Activated T-helper 9 cell treated with anti-CD3 and anti-CD28 coated beads, Interleukin-2, amount 50 U/mL, for 16 hours (primary cell): Measurements from ENCODE around the gene RBM47.
"Not testable (repeated sequence)": the region's sequence is repeated elsewhere in the genome, so short reads cannot be mapped to it uniquely, and the experiment has no call there.

ENCODE experiments used
- DNase-seq: peaks from one replicate; pipeline ENCODE4 v3.0.0-alpha.2; 2020; ENCODE audit warnings: low read depth

The RBM47 gene

DNA sequence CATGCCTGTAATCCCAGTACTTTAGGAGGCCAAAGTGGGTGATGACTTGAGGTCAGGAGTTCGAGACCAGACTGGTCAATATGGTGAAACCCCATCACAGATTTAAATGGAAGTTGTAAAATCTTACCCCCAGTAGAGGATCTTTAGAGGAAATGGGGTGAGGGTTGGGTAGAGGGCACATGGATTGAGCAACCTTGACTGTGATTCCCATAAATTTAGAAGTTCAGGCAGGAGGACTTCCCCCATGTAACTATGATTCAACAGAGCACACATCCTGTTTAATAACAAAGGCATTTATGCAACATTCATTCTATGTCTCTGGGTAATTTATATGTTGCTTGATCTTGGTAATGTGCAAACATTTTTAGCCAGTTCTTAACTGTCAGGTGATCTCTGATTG lies 143.1 kb downstream of the RBM47 start:
- no peak for DNase-seq

DNA sequence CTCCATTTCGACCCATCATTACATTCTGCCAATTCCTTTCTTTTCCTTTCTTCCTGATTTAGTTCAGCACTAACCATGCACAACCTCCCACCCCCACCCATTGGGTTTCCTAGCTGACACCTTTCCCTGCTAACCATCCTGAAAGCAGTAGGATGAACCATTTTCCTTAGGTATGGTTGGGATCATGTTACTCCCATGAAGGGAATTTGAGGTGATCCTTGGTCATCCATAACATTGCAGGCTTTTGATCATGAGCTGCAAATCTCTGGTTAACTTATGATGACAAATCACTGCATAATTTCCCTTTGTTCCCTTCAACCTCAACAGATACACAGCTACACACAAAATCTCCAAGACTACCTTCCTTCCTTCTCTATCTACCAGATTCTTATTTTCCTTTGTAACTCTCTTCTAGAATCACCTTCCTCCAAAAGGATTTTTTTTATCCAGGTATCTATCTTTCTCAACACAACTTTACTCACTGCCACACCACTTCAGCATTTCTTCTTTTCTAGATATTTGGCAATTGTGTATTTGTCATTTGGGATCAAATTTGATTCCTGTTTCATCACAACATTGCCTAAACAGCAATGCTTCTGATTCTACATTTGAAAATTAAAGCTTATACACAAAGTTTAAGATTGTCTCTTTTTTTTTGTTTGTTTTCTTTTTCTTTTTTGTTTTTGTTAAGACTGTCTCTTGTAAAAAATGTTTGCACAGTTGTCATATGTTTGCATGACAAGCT lies 145.1 kb downstream of the RBM47 start:
- DNase-seq, result no peak

DNA sequence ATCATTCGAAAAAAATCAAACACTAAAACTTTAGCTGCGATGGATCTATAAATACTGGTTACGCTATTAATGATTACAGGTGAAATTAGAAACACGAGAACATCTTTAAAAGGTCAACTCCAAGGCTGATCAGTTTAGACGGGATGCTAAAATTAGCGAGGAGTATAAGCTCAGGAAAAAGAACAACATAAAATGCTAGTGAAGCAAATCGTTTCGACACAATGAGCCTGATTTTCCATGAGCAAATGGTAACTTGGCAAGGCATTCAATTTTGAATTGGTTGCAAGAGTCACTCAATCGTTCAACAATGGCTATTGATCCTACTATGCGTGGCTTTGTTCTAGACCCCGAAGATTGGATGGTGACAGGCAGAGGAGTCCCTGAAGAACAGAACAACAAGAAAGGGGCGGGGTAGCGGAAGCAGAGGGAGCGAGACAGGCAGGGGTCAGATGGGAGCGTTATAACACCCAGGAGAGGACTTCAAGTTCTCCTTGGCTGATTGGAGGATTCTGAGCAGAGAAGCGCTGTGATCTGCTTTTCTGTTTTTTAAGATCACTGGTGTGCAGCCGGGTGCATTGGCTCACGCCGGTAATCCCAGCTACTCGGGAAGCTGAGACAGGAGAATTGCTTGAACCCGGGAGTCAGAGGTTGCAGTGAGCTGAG lies 146.5 kb downstream of the RBM47 start:
- no peak for DNase-seq

DNA sequence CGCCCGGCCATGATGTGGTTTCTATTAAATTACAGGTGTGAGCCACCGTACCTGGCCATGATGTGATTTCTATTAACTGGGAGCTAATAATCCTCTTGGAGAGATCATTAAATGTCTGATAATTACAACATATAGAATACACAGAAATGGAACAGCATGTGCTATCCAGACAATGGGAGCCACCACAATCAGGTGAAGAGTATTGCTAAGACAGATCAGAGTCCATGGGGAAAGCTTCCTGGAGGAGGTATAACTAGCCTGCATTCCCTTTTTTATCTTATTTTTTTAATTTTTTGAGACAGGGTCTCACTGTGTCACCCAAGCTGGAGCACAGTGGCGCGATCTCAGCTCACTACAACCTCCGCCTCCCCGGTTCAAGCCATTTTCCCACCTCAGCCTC lies 147.7 kb downstream of the RBM47 start:
- DNase-seq, result no peak

DNA sequence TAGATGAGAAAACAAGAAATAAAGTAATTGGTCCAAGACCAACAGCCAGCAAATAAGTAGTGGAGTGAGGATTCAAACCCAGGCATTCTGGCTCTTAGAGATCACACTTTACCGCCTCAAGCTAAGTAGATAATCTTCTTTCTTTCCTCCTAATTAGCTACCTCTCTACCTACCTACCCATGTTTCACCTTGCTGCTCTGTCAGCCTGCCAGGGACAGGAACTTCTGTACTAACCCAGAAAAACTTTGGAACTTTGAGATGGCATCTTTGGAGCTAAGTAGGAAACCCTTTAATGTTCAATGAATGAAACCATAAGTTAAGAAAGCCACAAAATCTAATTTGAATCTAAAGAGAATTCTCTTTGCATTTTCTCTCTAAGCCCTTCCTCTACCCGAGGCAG lies 149.4 kb downstream of the RBM47 start:
- DNase-seq, result no peak

DNA sequence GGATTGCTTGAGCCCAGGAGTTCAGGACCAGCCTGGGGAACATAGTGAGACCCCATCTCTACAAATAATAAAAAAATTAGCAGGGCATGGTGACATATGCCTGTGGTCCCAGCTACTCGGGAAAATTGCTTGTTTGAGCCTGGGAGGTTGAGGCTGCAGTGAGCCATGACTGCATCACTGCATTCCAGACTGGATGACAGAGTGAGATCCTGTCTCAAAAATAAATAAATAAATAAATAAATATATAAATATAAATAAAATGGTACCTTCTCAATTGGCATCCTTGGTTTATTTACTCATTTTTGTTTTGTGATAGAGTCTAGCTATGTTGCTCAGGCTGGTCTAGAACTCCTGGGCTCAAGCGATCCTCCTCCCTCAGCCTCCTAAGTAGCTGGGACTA lies 150.3 kb downstream of the RBM47 start:
- DNase-seq, result no peak

DNA sequence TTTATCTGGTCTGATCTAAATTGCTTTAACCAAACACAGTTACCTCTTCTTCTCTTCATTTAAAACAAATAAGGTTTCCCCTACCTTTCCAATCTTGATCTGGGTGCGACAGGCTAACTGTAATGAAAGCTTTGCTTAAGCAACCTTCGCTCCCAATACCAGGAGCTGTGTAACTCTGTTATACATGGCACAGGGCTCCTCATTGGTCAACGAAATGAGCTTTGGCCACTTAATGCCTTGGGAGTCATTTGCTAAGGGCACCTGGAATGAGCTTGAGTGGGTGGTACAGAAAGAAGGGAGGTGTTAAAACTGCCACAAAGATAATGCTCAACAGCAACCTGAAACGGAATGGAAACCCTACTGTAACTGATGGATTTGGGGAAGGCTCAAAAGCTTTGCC lies 154.1 kb downstream of the RBM47 start:
- no peak for DNase-seq

DNA sequence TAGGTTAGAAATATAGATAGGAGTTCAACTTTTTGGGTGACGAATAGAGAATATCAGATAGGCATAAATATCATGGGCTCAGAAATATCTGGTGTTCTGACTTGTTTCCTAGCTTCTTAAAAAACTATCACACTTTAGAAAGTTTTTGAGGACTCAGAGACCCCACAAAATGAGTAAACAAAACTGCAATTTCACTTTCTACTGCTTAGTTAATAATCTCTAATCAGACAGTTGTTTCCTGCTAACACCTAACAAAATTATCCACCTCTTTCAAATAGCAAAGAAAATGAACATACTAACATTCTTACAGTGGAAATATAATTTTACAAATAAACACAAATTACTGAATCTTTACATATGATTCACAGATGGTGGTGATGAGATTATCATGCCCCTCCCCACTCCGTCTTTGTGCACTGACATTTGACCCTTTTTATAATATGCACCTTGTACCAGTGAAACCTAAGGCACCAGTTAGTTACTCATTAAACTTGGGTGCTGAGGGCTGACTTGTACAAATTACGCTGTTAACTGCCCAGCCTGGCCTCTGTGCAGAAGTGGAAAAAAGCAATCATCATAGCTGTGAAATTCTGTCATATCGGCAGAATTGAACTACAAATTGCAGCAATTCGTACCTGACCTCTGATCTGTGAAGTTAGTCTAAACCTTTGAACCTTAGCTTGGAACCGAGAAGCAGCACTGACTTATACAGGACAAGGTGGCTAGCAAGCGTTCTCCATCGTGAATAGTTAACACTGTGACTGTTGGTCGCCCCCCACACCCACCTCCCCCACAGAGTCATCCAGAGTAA lies 155.9 kb downstream of the RBM47 start:
- DNase-seq, result no peak

DNA sequence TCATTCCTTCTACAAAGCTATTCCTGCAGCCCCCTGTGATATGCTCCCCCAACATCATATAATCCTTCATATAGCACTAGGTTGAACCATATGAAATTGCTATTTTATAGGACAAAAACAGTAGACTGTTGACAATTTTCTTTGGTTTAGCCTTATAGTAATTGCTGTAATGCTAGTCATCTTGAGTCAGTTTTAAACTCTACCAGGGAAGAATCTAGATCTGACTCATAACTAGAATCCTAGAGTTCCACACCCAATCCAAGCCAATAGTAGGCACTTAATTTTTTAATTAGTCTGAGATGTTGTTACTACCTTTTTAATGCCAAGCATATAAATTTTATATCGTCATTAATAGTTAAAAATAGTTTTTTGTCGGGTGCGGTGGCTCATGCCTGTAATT lies 157.7 kb downstream of the RBM47 start:
- DNase-seq, result no peak

DNA sequence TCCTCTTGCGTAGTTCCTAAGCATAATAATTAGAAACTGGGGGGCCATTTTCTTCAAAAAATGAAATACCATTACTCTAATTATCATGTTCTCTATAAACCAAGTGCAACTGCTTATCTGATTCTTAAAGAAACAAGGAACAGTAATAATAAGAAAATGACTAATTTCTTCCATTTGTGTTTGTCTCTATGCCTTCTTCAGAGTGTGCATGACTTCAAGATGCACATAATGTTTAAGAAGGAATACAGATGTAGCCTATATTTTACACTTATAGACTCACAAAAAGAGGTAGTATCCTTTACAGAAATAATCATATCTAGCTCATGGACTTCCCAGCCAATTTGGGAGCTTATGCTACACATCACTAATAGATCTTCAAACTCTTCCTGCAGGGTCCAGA lies 162.9 kb downstream of the RBM47 start:
- DNase-seq, result no peak

DNA sequence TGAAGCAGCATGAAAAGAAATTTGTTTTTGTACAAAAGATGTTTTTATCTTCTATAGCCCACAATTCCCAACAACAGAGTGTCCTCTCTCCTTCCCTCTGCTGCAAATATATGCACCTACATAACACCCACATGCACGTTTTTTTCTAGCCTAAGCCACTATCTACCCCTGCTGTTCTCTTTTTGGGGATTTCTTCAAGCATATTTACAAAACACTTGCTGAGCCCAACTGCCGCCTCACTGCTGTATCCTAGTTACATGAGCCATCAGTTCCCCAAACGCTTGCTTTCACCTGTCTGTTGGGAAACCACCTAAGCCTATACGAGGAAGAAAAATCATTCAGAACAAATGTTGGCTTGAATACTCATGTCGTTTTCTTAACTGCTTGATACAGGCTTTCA lies 167.3 kb downstream of the RBM47 start:
- no peak for DNase-seq

DNA sequence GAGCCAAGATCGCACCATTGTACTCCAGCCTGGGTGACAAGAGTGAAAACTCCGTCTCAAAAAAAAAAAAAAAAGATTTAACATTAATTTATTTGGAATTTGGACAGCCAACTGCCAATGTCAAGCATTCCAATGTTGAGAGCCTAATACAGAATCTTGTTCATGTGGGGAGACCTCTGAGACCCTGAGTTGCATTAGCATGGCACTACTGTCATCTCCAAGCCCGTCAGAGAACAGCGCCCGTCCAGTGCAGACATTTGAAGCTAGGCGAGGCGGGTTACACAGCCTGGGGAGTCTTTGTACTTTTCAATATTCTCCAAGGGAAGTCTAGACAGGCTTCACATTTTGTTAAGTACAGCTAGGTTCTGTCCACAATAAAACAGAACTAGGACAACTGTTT lies 167.8 kb downstream of the RBM47 start:
- no peak for DNase-seq

DNA sequence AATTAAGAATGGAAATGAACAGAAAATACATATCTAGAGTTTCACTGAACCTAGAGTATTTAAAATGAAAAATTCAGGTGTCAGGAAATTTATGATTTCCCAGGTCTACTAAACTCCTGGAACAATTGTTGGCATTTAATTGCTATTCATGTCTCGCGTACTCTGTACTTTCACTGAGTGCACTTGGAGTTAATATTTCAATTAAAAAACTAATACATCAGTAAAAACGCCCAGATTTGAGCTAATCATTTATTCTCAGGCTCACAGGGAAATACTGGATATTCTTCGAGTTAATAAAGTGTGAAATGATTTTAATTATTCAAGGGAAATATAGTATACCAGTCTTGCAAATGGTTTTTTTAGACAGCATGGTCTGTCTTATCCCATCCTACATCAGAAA lies 168.6 kb downstream of the RBM47 start:
- DNase-seq, result no peak

DNA sequence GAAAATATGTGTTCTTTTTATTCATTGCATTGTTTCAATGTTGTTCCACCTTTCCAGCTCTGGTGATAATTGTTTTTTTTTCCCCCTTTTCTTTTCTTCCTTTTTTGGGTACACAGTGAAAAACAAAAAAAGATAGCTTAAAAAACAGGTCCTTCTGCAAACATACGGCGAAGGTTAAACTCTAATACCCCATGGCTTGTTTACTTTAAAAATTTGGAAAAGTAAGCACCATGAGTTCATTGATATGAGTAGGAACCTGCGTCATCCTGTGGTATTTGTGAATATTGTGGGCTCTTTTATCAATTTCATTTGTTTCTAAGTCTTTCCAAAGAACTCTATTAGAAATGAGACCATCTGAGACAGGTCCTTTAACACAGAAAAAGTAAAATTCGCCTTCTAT lies 171.0 kb downstream of the RBM47 start:
- no peak for DNase-seq

DNA sequence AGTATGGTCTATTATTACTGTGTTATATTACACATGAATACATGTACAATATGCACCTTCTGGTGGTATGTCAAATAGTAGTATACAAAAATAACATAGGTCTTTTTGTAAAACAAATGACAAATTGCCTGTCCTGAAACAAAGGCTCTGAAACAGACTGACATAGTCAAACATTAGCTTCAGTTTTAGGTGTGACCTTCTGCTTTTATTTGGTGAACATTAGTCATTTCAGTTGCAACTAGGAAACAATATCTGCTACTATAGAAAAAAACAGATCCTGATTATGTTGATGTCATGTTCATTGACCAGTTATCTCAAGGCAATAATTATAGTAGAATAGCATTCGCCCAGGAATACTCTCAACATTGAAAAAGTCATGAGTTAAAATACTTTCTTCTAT lies 171.6 kb downstream of the RBM47 start:
- no peak for DNase-seq

DNA sequence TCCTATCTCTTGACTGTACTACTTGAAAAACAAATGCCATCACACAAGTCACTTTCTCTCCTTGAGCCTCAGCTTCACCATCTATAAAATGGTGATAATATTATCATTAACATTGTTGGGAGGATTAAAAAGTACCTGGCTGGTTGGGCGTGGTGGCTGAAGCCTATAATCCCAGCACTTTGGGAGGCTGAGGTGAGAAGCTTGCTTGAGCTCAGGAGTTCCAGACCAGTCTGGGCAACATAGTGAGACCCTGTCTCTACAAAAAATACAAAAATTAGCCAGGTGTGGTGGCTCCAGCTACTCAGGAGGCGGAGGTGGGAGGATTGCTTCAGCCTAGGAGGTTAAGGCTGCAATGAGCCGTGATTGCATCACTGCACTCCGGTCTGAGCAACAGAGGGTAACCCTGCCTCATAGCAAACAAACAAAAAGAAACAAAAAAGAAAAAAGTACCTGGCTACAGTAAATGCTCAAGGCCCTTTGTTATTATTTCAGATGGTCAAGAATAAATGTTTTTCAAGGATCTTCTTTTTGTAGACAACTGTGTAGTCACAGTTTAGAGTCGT lies 174.2 kb downstream of the RBM47 start:
- no peak for DNase-seq

DNA sequence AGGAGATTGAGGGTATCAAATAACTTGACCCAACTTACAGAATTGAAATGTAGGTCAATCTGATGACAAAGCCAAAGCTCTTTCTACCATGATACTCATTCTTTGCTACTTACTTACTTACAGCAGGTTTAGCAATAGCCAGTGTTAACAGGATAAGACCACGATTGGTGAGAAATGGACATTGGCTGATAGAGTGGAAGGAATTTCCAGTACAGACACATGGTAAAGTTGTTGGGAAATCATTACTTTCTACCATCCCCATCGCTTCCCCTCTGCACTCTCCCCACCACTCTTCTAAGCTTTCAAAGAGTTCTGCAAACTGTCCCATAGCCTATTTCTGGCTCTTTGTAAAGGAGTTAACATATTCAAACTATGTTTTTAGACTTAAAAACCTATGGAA lies 174.8 kb downstream of the RBM47 start:
- no peak for DNase-seq

DNA sequence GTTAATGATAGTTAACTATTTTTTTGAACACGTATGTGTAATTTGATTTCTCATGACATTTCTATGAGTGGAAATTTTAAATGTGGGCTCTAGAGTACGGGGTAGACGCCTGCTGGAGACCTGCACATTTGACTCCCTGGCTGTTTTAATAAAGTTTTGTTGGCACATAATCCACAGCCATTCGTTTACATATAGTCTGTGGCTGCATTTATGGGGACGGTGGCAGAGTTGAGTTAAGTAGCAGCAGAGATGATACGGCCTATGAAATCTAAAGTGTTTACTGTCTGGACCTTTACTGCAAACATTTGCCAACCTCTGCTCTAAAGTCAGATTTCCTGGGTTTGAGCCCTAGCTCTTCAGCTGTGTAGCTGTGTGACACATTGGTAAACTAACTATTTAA lies 175.8 kb downstream of the RBM47 start:
- DNase-seq, result no peak

DNA sequence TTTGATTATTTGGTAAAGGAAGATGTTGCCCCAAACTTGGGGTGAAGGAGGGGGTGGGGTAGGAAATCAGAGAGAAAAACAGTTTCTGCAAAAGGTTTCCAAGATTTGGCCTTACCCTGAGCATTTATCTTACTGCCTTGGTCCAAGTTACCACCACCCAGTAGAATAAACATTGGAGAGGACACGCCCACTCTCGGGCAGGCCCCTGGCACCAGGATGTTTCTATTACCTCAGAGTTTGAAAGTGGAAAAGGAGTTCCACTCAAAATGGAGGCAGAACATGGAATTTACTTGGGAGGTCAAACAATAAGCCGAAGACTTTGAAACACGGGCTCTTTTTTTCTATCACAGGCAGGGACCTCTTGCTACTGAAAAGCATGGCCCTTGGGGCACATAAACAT lies 180.8 kb downstream of the RBM47 start:
- no peak for DNase-seq

DNA sequence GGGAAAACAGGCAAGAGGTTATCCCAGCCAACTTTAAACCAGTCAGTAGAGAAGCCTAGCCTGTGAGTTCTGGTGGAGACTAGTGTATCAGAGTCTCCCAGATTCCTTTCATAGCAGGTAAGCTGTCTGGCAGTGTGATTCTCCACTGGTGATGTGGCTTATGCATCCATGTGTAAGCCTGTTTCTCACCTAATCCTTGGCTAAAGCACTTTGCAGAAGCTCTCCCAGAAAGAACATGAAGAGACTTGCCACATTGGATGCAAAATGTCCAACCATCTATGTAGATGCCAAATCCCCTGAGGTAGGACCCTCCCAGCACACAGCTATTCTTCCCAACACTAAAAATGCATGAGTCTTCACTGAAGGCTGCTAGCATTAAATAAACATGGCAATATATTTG lies 182.8 kb downstream of the RBM47 start:
- DNase-seq, result no peak

DNA sequence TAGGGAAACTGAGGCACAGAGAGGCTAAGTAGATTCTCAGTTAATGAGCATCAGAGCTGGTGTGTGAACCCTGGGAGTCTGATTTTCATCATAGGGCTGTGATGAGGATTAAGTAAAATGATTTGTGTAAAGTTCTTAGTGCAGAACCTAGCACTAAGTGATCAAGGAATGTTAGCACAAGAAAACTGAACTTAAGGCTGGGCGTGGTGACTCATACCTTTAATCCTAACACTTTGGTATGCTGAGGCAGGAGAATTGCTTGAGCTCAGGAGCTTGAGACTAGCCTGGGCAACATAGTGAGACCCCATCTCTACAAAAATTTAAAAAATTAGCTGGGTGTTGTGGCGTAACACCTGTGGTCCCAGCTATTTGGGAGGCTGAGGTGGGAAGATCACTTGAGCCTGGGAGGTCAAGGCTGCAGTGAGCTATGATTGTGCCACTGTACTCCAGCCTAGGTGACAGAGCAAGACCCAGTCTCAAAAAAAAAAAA lies 183.4 kb downstream of the RBM47 start:
- DNase-seq, result not testable (repeated sequence)

DNA sequence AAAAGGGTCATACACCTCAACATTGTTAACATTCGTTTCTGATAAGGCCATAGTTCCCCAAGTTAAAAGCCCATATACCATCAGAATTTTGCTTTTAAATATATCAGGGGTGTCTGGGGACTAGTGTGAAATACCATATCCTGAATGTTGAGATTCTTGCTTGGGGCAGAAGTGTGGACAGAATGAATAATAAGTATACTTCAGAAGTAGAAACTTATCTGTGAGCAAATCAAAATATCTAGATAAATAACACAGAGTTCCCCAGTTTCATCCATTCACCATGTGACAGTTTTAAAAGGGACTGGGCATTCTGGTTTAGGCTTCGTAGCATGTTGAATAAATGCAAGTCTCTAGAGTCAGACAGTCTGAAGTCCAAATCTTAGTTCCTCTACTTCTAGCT lies 184.0 kb downstream of the RBM47 start:
- no peak for DNase-seq

DNA sequence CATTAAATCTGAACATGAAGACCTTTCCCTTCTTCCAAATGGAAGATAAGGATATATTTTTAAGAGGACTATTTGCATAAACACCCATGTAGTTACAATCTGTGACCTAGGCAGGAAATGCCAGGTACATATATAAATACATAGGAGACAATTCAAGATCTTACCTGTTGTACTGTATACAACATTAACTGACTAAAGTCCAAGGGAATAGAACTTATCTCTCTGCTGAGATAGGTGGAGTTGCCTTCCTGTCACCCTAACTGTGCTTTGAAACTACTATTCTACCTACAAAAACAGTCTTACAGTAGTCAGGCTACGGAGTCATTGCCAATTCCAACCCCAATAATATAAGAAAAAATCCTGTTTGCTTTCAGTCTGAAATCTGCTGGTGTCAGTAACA lies 188.2 kb downstream of the RBM47 start:
- DNase-seq, result no peak
